ENCODE measurements around the gene CTSW.

CTSW gene

DNA sequence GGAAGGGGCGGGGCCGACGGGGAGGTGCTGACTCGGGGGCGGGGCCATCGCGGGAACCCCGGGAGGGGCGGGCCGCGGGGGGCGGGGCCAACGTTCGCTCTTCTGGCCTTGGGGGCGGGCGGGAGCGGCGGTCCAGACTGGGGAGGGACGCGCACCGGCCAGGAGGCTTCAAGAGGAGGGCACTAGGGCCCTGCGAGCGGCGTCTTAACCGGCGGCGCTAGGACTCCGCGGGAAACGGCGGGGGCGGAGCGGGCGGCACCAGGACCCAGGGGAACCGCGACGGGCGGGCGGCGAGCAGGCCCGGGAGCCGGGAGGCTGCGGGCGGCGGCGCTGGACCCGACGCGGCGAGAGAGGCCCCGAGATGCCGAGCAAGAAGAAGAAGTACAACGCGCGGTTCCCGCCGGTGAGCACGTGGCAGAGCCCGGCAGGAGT, 39.5 kb downstream of the CTSW start, which contains the start of gene DRAP1:
DRAP1 (plus strand) TSS at position 286 of the 432 bp plus-strand sequence; CDS start at position 362, 76 bp downstream.
- CTCF ChIA-PET = interaction anchor here (1.2 to 1.7 kb wide), 3 partner anchors 31 to 34 kb away, joined by 5 to 7 read pairs (median 5); partner anchors contain the start of gene FIBP
- H3K36me3 Mint-ChIP-seq = peaks cover 42% of the 10 kb centered on the region
- H3K4me1 Mint-ChIP-seq = peaks cover 55% of the 10 kb centered on the region
- no peaks in the 10 kb centered on the region for H3K27me3 Mint-ChIP-seq
- peak; percentile 99 for DNase-seq
- H3K27ac Mint-ChIP-seq = peak within 1 kb of the TSS; percentile 92
- H3K9me3 Mint-ChIP-seq = no peaks in the 10 kb centered on the region
- peak within 1 kb of the TSS; percentile 93 for H3K4me3 Mint-ChIP-seq

DNA sequence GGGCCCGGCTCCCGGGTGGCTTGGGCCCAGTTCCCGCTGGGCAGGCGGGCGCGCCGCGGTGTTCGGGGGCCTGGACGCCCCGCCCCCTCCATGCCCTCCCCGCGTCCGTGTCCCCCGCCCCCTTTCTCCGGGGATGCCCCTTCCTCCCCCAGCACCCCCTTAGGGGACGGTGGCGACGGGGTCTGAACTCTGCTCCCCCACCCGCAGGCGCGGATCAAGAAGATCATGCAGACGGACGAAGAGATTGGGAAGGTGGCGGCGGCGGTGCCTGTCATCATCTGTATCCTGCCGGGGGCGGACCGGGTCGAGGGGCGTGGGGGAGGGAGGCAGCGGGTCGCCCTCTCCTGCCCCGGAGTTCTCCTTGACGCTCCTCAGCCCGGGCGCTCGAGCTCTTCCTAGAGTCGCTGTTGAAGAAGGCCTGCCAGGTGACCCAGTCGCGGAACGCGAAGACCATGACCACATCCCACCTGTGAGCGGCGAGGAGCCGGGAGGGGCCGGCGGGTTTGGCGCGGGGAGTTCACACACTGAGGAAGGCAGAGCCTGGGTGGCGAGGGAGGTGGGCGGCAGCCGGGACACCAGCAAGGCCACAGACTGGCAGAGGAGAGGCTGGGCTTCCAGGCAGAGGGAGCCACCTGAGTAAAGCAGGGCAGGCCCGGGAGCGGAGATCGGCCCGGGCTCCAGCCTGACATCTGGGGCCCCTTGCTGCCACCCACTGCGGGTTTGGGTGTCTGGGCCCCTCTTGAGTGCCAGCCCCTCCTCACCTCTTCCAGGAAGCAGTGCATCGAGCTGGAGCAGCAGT, 40.1 kb downstream of the CTSW start:
- peak overlapping the region; percentile 93 for H3K4me3 Mint-ChIP-seq
- DNase-seq = peak; percentile 79
- peak overlapping the region; percentile 91 for H3K27ac Mint-ChIP-seq
- peaks cover 55% of the 10 kb centered on the region for H3K4me1 Mint-ChIP-seq
- no peaks in the 10 kb centered on the region for H3K9me3 Mint-ChIP-seq
- no peaks in the 10 kb centered on the region for H3K27me3 Mint-ChIP-seq
- CTCF ChIA-PET = interaction anchor here (0.8 to 1.7 kb wide), 2 partner anchors 31 to 35 kb away, joined by 4 to 7 read pairs; partner anchors contain the start of gene FIBP
- H3K36me3 Mint-ChIP-seq = peaks cover 44% of the 10 kb centered on the region

DNA sequence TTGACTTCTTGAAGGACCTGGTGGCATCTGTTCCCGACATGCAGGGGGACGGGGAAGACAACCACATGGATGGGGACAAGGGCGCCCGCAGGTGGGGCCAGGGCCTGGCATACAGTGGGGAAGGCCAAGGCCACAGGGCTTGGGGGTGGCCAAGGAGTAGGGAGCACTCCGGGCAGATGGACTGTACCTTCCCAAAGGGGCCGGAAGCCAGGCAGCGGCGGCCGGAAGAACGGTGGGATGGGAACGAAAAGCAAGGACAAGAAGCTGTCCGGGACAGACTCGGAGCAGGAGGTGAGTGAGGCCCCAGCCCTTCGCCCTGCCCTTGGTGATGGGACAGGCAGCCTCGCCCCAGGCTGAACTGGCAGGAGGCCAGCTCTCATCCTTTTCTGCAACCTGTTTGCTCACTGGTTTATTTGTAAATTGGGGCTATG, 40.8 kb downstream of the CTSW start:
- H3K27me3 Mint-ChIP-seq = no peaks in the 10 kb centered on the region
- no peaks in the 10 kb centered on the region for H3K9me3 Mint-ChIP-seq
- CTCF ChIA-PET = interaction anchor here (0.8 to 1.7 kb wide), 2 partner anchors 32 to 35 kb away, joined by 4 to 7 read pairs; partner anchors contain the start of gene FIBP
- DNase-seq = no peak
- H3K4me3 Mint-ChIP-seq = peak overlapping the region; percentile 93
- H3K27ac Mint-ChIP-seq = peak overlapping the region; percentile 37
- peaks cover 39% of the 10 kb centered on the region for H3K36me3 Mint-ChIP-seq
- H3K4me1 Mint-ChIP-seq = peaks cover 50% of the 10 kb centered on the region

DNA sequence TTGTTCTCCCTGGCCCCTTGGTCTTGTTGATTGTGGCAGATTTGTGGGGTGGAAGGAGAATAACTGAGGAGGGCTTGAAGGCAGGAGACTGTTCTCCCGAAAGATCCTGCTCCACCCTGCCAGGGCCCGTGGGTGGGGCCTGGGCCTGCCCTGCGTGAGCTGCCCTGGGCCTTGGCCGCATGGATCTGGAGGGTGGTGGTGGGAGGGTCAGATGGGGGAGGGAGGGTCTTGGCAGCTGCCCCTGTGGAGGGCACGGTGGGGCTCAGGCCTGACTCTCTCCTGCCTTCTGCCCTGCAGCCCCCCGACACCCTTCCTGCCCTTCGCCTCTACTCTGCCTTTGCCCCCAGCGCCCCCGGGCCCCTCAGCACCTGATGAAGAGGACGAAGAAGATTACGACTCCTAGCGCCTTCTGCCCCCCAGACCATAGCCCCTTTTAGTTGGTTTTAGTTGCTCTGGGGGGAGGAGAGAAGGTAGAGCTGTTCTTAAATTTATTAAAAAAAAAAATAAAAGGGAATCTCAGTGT, 41.5 kb downstream of the CTSW start:
- H3K27ac Mint-ChIP-seq = no peak overlapping the region
- H3K36me3 Mint-ChIP-seq = peaks cover 39% of the 10 kb centered on the region
- DNase-seq = no peak
- no peaks in the 10 kb centered on the region for H3K27me3 Mint-ChIP-seq
- H3K4me3 Mint-ChIP-seq = peak overlapping the region; percentile 93
- peaks cover 46% of the 10 kb centered on the region for H3K4me1 Mint-ChIP-seq
- H3K9me3 Mint-ChIP-seq = no peaks in the 10 kb centered on the region
- CTCF ChIA-PET = interaction anchor here (0.8 to 1.7 kb wide), 2 partner anchors 32 to 36 kb away, joined by 4 to 7 read pairs; partner anchors contain the start of gene FIBP

DNA sequence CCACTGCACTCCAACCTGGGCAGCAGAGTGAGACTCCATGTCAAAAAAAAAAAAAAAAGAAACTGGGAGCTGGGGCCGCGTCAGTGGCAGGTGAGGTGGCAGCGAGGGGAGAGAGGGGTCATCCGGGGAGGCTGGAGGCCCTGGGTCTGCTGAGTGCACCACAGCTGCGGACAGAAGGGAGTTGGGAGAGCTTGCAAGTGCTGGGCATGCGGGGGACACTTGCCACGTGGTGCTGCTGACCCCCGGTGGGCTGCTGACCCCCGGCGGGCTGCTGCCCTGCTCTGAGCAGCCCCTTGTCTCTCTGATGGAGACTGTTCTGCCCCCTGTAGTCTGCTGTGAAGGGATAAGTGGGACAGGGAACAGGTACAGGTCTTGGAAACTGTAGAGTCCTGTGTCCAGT, 42.2 kb downstream of the CTSW start:
- H3K4me3 Mint-ChIP-seq = peak overlapping the region; percentile 38
- no peaks in the 10 kb centered on the region for H3K27me3 Mint-ChIP-seq
- H3K9me3 Mint-ChIP-seq = no peaks in the 10 kb centered on the region
- CTCF ChIA-PET = interaction anchor here (1.1 to 2.3 kb wide), 2 partner anchors 37 to 67 kb away, joined by 3 to 10 read pairs; no protein-coding TSS in a partner anchor
- DNase-seq = no peak
- H3K27ac Mint-ChIP-seq = peak overlapping the region; percentile 33
- peaks cover 44% of the 10 kb centered on the region for H3K4me1 Mint-ChIP-seq
- peaks cover 33% of the 10 kb centered on the region for H3K36me3 Mint-ChIP-seq

DNA sequence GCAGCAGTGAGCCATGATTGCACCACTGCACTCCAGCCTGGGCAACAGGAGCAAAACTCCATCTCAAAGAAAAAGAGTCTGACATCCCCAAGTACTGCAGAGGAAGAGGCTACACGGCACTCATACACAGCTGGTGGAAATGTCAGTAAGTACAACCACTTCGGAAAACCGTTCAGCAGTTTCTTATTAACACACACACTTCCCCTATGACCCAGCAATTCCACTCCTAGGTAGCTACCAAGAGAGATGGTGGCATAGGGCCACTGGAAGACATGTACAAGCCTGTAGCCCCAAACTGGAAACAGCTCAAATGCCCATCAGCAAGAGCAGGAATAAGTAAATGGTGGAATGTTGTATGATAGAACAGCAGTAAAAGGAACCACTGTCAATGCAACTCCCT, 42.9 kb downstream of the CTSW start:
- Mint-ChIP-seq H3K9me3 (no peaks in the 10 kb centered on the region), H3K4me3 (peak overlapping the region; percentile 38), H3K27me3 (no peaks in the 10 kb centered on the region), H3K4me1 (peaks cover 46% of the 10 kb centered on the region), H3K36me3 (peaks cover 30% of the 10 kb centered on the region), H3K27ac (peak overlapping the region; percentile 69)
- DNase-seq = no peak
- CTCF ChIA-PET = interaction anchor here (1.0 to 2.3 kb wide), 3 partner anchors 38 to 211 kb away, joined by 3 to 10 read pairs (median 3); partner anchors contain the start of gene KAT5

DNA sequence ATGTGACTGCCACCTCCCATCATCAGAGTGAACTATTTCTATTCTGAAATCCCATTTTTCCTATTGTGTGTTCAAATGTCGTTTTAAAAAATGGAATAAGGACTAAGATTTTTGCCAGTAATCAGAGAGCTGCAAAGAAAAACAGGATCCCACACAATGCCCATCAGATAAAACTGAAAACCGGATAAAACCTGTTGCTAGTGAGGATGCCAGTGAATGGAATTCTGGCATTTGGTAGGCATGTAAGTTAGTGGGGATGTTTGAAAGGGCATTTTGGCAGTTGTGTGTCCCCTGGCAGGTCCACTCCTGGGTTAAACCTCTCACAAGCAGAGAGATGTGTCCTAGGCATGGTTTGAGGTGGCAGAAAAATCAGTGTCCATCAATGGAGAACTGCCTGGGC, 45.8 kb downstream of the CTSW start:
- CTCF ChIA-PET = no interaction called here
- H3K4me1 Mint-ChIP-seq = peaks cover 59% of the 10 kb centered on the region
- H3K4me3 Mint-ChIP-seq = no peak overlapping the region
- H3K36me3 Mint-ChIP-seq = peaks cover 24% of the 10 kb centered on the region
- peak overlapping the region; percentile 15 for H3K27ac Mint-ChIP-seq
- no peaks in the 10 kb centered on the region for H3K9me3 Mint-ChIP-seq
- DNase-seq = no peak
- H3K27me3 Mint-ChIP-seq = no peaks in the 10 kb centered on the region

DNA sequence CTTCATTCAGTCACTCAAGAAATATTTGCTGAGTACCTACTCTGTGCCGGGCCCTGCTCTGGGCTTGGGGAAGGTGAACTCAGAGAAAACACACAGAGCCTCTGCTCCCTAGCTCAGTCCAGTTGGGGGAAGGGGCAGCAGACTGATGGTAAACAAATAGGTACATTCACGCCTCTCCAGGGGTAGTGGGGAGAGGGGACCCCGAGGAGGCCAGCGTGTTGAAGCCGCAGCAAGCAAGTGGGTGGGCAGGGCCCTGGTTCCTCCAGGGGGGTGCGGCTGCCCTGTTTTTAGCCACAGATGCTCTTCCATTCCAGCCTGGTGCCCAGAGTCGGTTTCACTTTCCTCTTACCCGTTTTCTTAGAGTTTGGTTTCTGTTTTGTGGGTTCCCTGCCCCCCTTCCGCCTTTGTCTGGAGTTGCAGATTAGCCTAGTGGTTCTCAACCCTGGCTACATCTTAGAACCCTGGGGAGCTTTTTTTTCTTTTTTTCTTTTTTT, 48.3 kb downstream of the CTSW start:
- Mint-ChIP-seq H3K27me3 (no peaks in the 10 kb centered on the region), H3K4me1 (peaks cover 60% of the 10 kb centered on the region), H3K4me3 (peak overlapping the region; percentile 65), H3K27ac (peak overlapping the region; percentile 98), H3K9me3 (no peaks in the 10 kb centered on the region), H3K36me3 (peaks cover 11% of the 10 kb centered on the region)
- peak; percentile 92 for DNase-seq
- CTCF ChIA-PET = interaction anchor here (0.7 to 2.6 kb wide), 6 partner anchors 10 to 43 kb away, joined by 3 to 10 read pairs (median 3); partner anchors contain the start of genes CCDC85B and FIBP

DNA sequence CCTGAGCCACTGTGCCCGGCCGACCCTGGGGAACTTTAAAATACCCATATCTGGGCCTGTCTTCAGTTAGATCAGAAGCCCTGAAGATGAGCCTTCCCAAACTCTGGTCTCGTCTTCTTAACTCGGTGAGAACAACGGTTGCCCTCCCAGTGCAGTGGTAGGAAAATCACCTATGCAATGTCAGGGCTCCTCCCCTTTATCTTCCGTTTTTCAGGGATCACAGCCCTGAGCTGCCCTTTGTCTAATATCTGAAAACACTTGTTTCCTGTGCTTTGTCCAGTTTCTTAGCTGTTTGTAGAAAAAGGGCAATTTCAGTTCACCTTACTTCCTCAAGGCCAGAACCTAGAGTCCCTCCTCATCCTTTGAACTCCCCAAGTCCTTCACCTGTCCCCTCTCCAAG, 49.0 kb downstream of the CTSW start:
- Mint-ChIP-seq H3K27ac (peak overlapping the region; percentile 98), H3K27me3 (no peaks in the 10 kb centered on the region), H3K4me3 (peak overlapping the region; percentile 65), H3K9me3 (no peaks in the 10 kb centered on the region), H3K4me1 (peaks cover 56% of the 10 kb centered on the region), H3K36me3 (peaks cover 6% of the 10 kb centered on the region)
- DNase-seq = no peak
- CTCF ChIA-PET = interaction anchor here (0.7 to 2.6 kb wide), 4 partner anchors 11 to 43 kb away, joined by 3 to 10 read pairs (median 6); partner anchors contain the start of genes CCDC85B and FIBP

DNA sequence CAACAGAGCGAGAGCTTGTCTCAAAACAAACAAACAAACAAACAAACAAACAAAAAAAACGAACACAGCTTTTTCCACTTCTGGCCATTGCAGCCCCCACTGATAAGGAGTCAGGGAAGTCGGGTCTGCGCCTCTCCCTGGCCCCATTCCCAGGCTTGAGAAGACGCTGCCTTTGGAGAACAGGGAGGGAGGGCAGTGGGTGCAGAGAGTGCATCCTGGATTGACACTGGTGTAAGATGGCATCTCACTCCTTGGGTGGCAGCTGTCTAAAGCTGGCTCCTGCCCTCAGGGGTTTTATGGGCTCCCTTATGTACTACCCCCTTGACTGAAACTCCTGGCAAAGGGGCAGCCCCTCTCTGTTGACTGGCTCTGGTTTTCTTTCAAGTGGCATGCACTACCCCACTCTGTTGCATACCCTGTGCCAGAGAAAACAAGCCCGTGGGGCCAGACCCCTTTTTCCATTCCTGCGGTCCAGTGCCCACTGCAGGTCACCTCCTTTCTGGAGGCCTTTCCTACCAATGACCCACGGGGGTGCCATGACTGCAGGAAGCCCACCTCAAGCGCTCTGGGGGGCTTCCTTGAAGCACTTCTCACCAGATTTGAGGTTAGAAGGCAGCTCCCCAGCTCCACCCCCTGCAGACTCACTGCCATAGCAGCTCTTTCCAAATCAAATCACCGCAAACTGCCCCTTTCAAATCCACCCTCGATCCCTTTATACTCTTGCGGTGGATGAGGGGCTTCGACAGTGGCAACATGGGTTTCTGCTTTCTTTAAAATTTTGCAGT, 52.3 kb downstream of the CTSW start:
- CTCF ChIA-PET = interaction anchor here (1.1 to 3.9 kb wide), 4 partner anchors 10 to 73 kb away, joined by 3 to 21 read pairs (median 6); partner anchors contain the start of gene FIBP
- H3K9me3 Mint-ChIP-seq = no peaks in the 10 kb centered on the region
- H3K36me3 Mint-ChIP-seq = peaks cover 4% of the 10 kb centered on the region
- no peak overlapping the region for H3K27ac Mint-ChIP-seq
- DNase-seq = no peak
- no peak overlapping the region for H3K4me3 Mint-ChIP-seq
- H3K4me1 Mint-ChIP-seq = peaks cover 49% of the 10 kb centered on the region
- H3K27me3 Mint-ChIP-seq = no peaks in the 10 kb centered on the region

DNA sequence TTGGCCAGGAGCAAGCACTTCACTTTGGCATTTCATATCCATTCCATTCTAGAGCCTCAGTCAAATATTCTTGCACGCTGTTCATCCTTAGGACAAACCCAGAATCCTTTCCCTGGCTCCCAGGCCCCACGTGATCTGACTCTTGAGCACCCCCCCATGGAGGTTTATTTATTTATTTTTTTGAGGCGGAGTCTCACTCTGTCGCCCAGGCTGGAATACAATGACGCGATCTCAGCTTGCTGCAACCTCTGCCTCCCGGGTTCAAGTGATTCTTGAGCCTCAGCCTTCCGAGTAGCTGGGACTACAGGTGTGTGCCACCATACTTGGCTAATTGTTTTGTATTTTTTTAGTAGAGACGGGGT, 52.9 kb downstream of the CTSW start:
- Mint-ChIP-seq H3K4me3 (no peak overlapping the region), H3K27me3 (peaks cover 5% of the 10 kb centered on the region), H3K36me3 (peaks cover 2% of the 10 kb centered on the region), H3K27ac (no peak overlapping the region), H3K9me3 (no peaks in the 10 kb centered on the region), H3K4me1 (peaks cover 43% of the 10 kb centered on the region)
- no peak for DNase-seq
- CTCF ChIA-PET = interaction anchor here (1.1 to 3.9 kb wide), 4 partner anchors 10 to 48 kb away, joined by 3 to 21 read pairs (median 6); partner anchors contain the start of gene FIBP

All from activated naive CD4-positive, alpha-beta T cell treated with anti-CD3 and anti-CD28 coated beads, Interleukin-2, amount 10 ng/mL, durations not matched to agents 7 days and 5 days (primary cell).